Fibroblast of lung (primary cell): ENCODE measurements around the gene NAP1L1.

Experiments used
- EZH2 ChIP-seq: IDR thresholded peaks from 2 replicates; pipeline ENCODE4 v1.5.1; 2012; ENCODE audit warnings: low read length, control low read depth, mild to moderate bottlenecking; ENCODE audit errors: missing control alignments
- TF ChIP-seq, protein P1 (sequence below), 2 donors: IDR thresholded peaks in 1 of 2; conservative IDR thresholded peaks in 1 of 2; 1 replicate in 1 of 2; 2 replicates in 1 of 2; pipeline ENCODE4 v1.5.1; 2011 to 2012; ENCODE audit warnings: low read length in 2 of 2, control low read depth in 1 of 2, inconsistent platforms in 1 of 2, low read depth in 1 of 2, mild to moderate bottlenecking in 1 of 2

DNA sequence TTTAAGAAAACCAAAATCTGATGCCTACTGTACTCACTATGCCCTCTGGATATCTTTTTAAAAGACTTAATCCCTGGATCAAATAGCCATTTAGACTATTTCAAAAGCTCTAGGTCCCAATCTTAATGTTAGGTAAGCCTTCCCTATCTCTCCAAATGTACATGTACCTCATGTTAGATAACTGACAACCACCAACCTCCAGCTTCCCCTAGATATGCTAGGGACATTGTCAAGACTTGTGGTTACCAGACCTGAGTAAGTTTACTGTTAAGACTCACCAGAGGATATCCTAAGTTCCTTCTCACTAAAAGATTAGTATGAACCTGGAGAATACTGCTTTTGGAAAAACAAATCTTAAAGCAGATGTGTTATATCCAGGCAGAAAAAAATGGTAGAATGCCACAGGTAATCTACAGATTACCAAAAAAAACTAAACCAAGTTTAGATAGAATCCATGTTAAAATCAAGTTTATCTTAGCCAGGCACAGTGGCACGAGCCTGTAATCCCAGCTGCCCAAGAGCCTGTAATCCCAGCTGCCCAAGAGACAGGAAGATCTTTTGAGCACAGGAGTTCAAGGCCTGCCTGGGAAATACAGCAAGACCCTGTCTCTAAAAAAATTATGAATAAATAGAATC, 9.7 kb downstream of the NAP1L1 start:
- TF ChIP-seq, protein P1, sequence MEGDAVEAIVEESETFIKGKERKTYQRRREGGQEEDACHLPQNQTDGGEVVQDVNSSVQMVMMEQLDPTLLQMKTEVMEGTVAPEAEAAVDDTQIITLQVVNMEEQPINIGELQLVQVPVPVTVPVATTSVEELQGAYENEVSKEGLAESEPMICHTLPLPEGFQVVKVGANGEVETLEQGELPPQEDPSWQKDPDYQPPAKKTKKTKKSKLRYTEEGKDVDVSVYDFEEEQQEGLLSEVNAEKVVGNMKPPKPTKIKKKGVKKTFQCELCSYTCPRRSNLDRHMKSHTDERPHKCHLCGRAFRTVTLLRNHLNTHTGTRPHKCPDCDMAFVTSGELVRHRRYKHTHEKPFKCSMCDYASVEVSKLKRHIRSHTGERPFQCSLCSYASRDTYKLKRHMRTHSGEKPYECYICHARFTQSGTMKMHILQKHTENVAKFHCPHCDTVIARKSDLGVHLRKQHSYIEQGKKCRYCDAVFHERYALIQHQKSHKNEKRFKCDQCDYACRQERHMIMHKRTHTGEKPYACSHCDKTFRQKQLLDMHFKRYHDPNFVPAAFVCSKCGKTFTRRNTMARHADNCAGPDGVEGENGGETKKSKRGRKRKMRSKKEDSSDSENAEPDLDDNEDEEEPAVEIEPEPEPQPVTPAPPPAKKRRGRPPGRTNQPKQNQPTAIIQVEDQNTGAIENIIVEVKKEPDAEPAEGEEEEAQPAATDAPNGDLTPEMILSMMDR (conservative IDR thresholded peaks at IDR 0.05 in 1 of 2, IDR thresholded peaks at IDR 0.05 in 1 of 2; ENCODE audit: low read depth in 1 of 2, low read length in 2 of 2), result no peak
- TF ChIP-seq EZH2, result no peak
